Subcutaneous adipose tissue (tissue), 4 donors: ENCODE measurements around the gene SNCA. TPM values are rescaled to one million over a fixed set of nuclear protein-coding genes. Genes with fewer than 3 reads are reported as not detected.

ENCODE experiments used
- CTCF ChIP-seq: fragments of 450-650 bp; IDR thresholded peaks from one replicate; pipeline ENCODE4 v1.5.1; 2016; ENCODE audit warnings: low read depth, mild to moderate bottlenecking, control low read depth, antibody characterized with exemption, moderate library complexity
- total RNA-seq, 4 donors: library from RNA; depleted of rRNA; stranded (reverse); fragments of >200 nt; gene quantifications; one replicate each; pipeline ENCODE4 v1.1.0, GENCODE V29; 2016

The SNCA gene
- total RNA-seq, result 10 to 100 TPM in 2 of 4 donors, 1 to 10 TPM in 2; 4.7 to 26.2 (median 11.0) TPM

GRCh38 chr4:89836897-89837384 lies at the start of gene SNCA:
TSS of gene SNCA (minus strand) at chr4:89837161. CDS start at chr4:89835667, 1,494 bp downstream.
- TF ChIP-seq CTCF, result no peak

GRCh38 chr4:89879215-89879614 lies 42.3 kb upstream of the SNCA start:
- no peak for TF ChIP-seq CTCF

GRCh38 chr4:89878611-89879010 lies 41.6 kb upstream of the SNCA start:
- TF ChIP-seq CTCF, result no peak

- TF ChIP-seq CTCF, result no peak
Observed at GRCh38 chr4:89876548-89876947, 39.6 kb upstream of the SNCA start.

- TF ChIP-seq CTCF, result no peak
Observed at GRCh38 chr4:89871211-89871610, 34.2 kb upstream of the SNCA start.

GRCh38 chr4:89868999-89869589 lies 32.1 kb upstream of the SNCA start:
- no peak for TF ChIP-seq CTCF

GRCh38 chr4:89868276-89868675 lies 31.3 kb upstream of the SNCA start:
- TF ChIP-seq CTCF, result no peak
